Adrenal gland (tissue), 12 donors: ENCODE results near the gene CMTM5. TPM values are rescaled to one million over a fixed set of nuclear protein-coding genes. Genes with fewer than 3 reads are reported as not detected.

ENCODE experiments used
- DNase-seq, 7 donors: peaks; one replicate each; pipeline ENCODE4 v3.0.0-alpha.2; 2019 to 2020
- H3K27ac ChIP-seq, 5 donors: fragments of 200-600 bp; sonication (generic) in 4 of 5; 1 replicate in 3 of 5; 2 replicates in 2 of 5; pipeline versions ENCODE4 v1.5.1 to v1.8.0; 2016 to 2020; ENCODE audit warnings: mild to moderate bottlenecking in 1 of 5
- H3K27me3 ChIP-seq: fragments of 200-600 bp; 2 replicates; pipeline ENCODE4 v1.8.0; 2021
- H3K36me3 ChIP-seq, 2 donors: fragments of 200-600 bp; replicated peaks in 1 of 2; 1 replicate in 1 of 2; 2 replicates in 1 of 2; pipeline versions ENCODE4 v1.5.1 to v1.8.0; 2018 to 2022
- H3K4me1 ChIP-seq, 2 donors: fragments of 200-600 bp; replicated peaks in 1 of 2; 1 replicate in 1 of 2; 2 replicates in 1 of 2; pipeline versions ENCODE4 v1.5.1 to v1.8.0; 2018 to 2021
- H3K4me3 ChIP-seq, 4 donors: fragments of 200-600 bp; sonication (generic) in 3 of 4; one replicate each; pipeline ENCODE4 v1.5.1; 2016 to 2018
- H3K9me3 ChIP-seq, 3 donors: fragments of 200-600 bp; sonication (generic) in 1 of 3; replicated peaks in 1 of 3; 1 replicate in 2 of 3; 2 replicates in 1 of 3; pipeline versions ENCODE4 v1.5.1 to v1.8.0; 2016 to 2021
- CTCF ChIP-seq, 6 experiments: fragments of 450-650 bp in 4 of 6; fragments of 200-600 bp in 2 of 6; sonication (generic) in 1 of 6; IDR thresholded peaks; 1 replicate in 5 of 6; 2 replicates in 1 of 6; pipeline versions ENCODE4 v1.5.1 to v1.8.0; 2016 to 2021; ENCODE audit warnings: antibody characterized with exemption in 6 of 6, mild to moderate bottlenecking in 2 of 6, moderate library complexity in 1 of 6
- POLR2A ChIP-seq, 2 donors: fragments of 450-650 bp; IDR thresholded peaks; one replicate each; pipeline ENCODE4 v1.6.1; 2017; ENCODE audit warnings: antibody characterized with exemption in 2 of 2, mild to moderate bottlenecking in 2 of 2, moderate library complexity in 1 of 2
- whole genome bisulfite sequencing, 4 donors: extraction: QIAGEN DNeasy Blood & Tissue Kit in 2 of 4; methylation state at CpG; one replicate each; pipeline versions ENCODE4 v1.1.5 to v1.1.7; 2013 to 2017; 5-methylcytosine and 5-hydroxymethylcytosine counted together
- intact Hi-C, 2 donors: fragments of 100-400 bp; cut with DNase I; formaldehyde crosslinking; loops; one replicate each; pipeline versions ENCODE4 v1.14.1 to v1.15.0; 2022 to 2023
- polyA plus RNA-seq, 3 donors: library from polyadenylated mRNA; stranded (reverse); fragments of 200-250 nt in 2 of 3; fragments of 350-450 nt in 1 of 3; fragmentation: Illumina TruSeq in 1 of 3; extraction: RNeasy Lipid Tissue Mini Kit (QIAGEN cat#74804) in 1 of 3; gene quantifications; one replicate each; pipeline ENCODE4 v1.2.3, GENCODE V29; 2013 to 2014
- total RNA-seq, 9 donors: library from RNA; depleted of rRNA in 4 of 9; stranded (reverse); fragments of >200 nt in 4 of 9; fragments of 120-200 nt in 1 of 9; fragmentation: NEBNext Ultra II Directional in 1 of 9; extraction: Animal tissue kit (Norgen Biotek cat#: 25700) in 1 of 9; gene quantifications; one replicate each; pipeline versions ENCODE4 v1.1.0 to v1.2.4, GENCODE V29; 2013 to 2023
- donor health status: healthy with polysubstance abuse.
- donor health status: Bipolar disorder and iron deficiency.
- donor health status: DM: yes; HTN: yes; CAD: no.
- donor health status: DM: no; HTN: no; CAD: no.
- donor health status: DM: no; HTN: no; CAD: no.
- donor health status: DM: yes; HTN: yes; CAD: no.

The CMTM5 gene
- total and polyA plus RNA-seq, 12 donors, result 0.34 to 2.6 (median 0.89) TPM; not detected in 5

- no peak for TF ChIP-seq POLR2A (IDR thresholded peaks at IDR 0.05)
- no peak for TF ChIP-seq CTCF (IDR thresholded peaks at IDR 0.05)
- intact Hi-C loops, result loop anchor here (10.0 kb wide), 2 partner anchors 125 to 225 kb away; partner anchors contain the start of genes AP1G2 (in 1 of the 2) and NGDN (in 1 of the 2)
- DNase-seq, result peak in 1 of 7 donors; percentile 1
- Histone ChIP-seq H3K9me3 (no peaks in the 10 kb centered on the region), H3K36me3 (no peaks in the 10 kb centered on the region), H3K27me3 (no peaks in the 10 kb centered on the region), H3K4me3 (no peak overlapping the region), H3K27ac (no peak overlapping the region), H3K4me1 (no peaks in the 10 kb centered on the region)
- WGBS, 4 donors, result 61 to 70% (median 68%) methylated on average over 1 of the region's 1 CpG
Measured at GRCh38 chr14:23339506-23340268, 37.2 kb upstream of the CMTM5 start.

- H3K4me1 ChIP-seq, result no peaks in the 10 kb centered on the region
- H3K36me3 ChIP-seq, result no peaks in the 10 kb centered on the region
- H3K4me3 ChIP-seq, result no peak overlapping the region
- WGBS, 4 donors, result 50 to 65% (median 62%) methylated on average over 3 of the region's 3 CpGs
- H3K9me3 ChIP-seq, result no peaks in the 10 kb centered on the region
- no peak for TF ChIP-seq CTCF (IDR thresholded peaks at IDR 0.05)
- no peak for TF ChIP-seq POLR2A (IDR thresholded peaks at IDR 0.05)
- no peak overlapping the region for H3K27ac ChIP-seq
- DNase-seq, result peak in 1 of 7 donors; percentile 34
- intact Hi-C loops, result loop anchor here in 1 of 2 donors (10.0 kb wide), 1 partner anchor 120 kb away; the partner anchor contains the start of gene NGDN
- no peaks in the 10 kb centered on the region for H3K27me3 ChIP-seq
Measured at GRCh38 chr14:23344481-23344880, 32.4 kb upstream of the CMTM5 start.

- H3K4me1 ChIP-seq, result no peaks in the 10 kb centered on the region
- WGBS, 4 donors, result 67 to 83% (median 75%) methylated on average over 9 to 13 of the region's 13 CpGs
- TF ChIP-seq POLR2A (IDR thresholded peaks at IDR 0.05) (no peak), CTCF (IDR thresholded peaks at IDR 0.05) (no peak)
Measured at GRCh38 chr14:23345987-23346692, 30.7 kb upstream of the CMTM5 start.

GRCh38 chr14:23346693-23347405 is 30.0 kb upstream of the CMTM5 start:
- H3K27me3 ChIP-seq, result peaks cover 5% of the 10 kb centered on the region
- no peak overlapping the region for H3K4me3 ChIP-seq
- intact Hi-C loops, result loop anchor here in 1 of 2 donors (10.0 kb wide), 1 partner anchor 118 kb away; the partner anchor contains the start of gene NGDN
- peaks cover 1 to 3% of the 10 kb centered on the region in 2 donors for H3K4me1 ChIP-seq
- TF ChIP-seq POLR2A (IDR thresholded peaks at IDR 0.05) (no peak), CTCF (IDR thresholded peaks at IDR 0.05) (no peak)
- no peaks in the 10 kb centered on the region for H3K36me3 ChIP-seq
- no peaks in the 10 kb centered on the region for H3K9me3 ChIP-seq
- 76 to 85% (median 84%) methylated on average over 7 to 27 of the region's 27 CpGs for WGBS, 4 donors
- no peak overlapping the region for H3K27ac ChIP-seq
- no peak for DNase-seq

More at GRCh38 chr14:23345987-23346692, 30.7 kb upstream of the CMTM5 start:
- intact Hi-C loops, result loop anchor here in 1 of 2 donors (10.0 kb wide), 1 partner anchor 119 kb away; the partner anchor contains the start of gene NGDN
- Histone ChIP-seq H3K27me3 (no peaks in the 10 kb centered on the region), H3K36me3 (no peaks in the 10 kb centered on the region), H3K27ac (no peak overlapping the region), H3K9me3 (no peaks in the 10 kb centered on the region), H3K4me3 (no peak overlapping the region)
- DNase-seq, result peak in 1 of 7 donors; percentile 49
